ENCODE measurements around the gene POF1B.
"Not testable (repeated sequence)": the region's sequence is repeated elsewhere in the genome, so short reads cannot be mapped to it uniquely, and the experiment has no call there.

The POF1B gene, protein sequence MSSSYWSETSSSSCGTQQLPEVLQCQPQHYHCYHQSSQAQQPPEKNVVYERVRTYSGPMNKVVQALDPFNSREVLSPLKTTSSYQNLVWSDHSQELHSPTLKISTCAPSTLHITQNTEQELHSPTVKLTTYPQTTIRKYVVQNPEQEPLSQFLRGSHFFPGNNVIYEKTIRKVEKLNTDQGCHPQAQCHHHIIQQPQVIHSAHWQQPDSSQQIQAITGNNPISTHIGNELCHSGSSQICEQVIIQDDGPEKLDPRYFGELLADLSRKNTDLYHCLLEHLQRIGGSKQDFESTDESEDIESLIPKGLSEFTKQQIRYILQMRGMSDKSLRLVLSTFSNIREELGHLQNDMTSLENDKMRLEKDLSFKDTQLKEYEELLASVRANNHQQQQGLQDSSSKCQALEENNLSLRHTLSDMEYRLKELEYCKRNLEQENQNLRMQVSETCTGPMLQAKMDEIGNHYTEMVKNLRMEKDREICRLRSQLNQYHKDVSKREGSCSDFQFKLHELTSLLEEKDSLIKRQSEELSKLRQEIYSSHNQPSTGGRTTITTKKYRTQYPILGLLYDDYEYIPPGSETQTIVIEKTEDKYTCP

DNA sequence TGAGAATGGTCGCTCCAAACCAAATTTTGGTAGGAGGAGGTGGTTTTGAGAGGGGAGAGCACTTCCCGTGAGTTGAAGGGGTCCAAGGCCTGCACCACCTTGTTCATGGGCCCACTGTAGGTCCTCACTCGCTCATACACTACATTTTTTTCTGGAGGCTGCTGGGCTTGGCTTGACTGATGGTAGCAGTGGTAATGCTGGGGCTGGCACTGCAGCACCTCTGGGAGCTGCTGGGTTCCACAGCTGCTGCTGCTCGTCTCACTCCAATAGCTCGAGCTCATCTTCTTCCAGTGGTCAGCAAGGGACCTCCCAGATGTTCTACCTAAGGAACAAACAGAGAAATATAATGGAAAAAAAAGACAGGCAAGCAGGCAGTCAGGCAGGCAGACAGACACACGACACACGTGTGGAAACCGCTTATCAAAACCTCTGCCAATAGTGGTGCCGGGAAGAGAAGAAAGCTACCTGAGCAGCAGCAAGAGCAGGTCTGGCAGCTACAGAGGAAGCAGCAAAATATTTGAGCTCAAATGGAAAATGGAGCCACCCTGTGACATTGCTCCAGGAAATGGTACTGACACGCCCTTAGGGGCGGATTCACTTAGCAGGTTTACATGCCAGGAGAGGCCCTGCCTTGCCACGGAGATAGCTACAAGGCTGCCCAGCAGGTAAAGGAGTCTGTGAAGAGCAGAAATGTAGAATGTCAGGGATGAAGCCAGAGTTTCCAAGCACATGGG lies at the start of gene POF1B:
TSS of gene POF1B (minus strand) at position 492 of the 734 bp plus-strand sequence. CDS start at position 281, 211 bp downstream.
- Mint-ChIP-seq H3K4me3 (no peak within 1 kb of the TSS), H3K4me1 (no peaks in the 10 kb centered on the region), H3K27ac (no peak within 1 kb of the TSS), H3K27me3 (no peaks in the 10 kb centered on the region), H3K9me3 (no peaks in the 10 kb centered on the region), H3K36me3 (no peaks in the 10 kb centered on the region)

DNA sequence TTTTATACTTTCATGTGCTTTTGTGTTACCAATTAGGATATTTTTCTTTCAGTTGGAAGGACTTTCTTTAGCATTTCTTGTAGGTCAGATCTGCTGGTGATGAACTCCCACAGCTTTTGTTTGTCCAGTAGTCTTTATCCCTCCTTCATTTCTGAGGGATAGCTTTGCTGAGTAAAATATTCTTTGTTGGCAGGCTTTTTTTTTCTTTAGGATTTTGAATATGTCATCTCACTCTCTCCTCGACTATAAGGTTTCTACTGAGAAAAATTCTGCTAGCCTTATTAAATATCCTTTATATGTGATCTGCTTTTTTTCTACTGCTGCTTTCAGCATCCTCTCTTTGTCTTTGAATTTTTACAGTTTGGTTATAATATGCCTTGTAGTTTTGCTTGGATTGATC lies 49.6 kb upstream of the POF1B start:
- Mint-ChIP-seq H3K27ac (no peak overlapping the region), H3K4me3 (no peak overlapping the region), H3K9me3 (no peaks in the 10 kb centered on the region)

DNA sequence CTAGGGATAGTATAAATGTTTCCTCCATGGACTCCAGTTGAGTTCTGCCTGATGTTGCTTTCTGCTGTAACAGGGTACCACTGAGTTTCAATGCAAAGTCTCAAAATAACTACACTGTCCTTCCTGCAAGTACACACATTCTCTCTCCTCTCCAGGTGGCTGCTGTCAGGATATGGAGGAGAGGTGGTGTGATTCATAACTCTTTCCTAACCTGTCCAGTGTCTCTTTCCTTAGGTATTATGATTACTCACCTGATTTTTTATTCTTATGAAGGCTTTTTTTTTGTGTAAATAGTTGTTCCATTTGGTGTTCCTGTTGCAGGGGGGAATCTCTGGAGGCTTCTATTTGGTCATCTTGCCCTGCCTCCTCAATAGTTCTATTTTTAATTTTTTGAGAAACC lies 39.8 kb upstream of the POF1B start:
- Mint-ChIP-seq H3K9me3 (peaks cover 5% of the 10 kb centered on the region), H3K27ac (no peak overlapping the region), H3K36me3 (no peaks in the 10 kb centered on the region), H3K27me3 (no peaks in the 10 kb centered on the region), H3K4me1 (no peaks in the 10 kb centered on the region), H3K4me3 (no peak overlapping the region)

More for the DNA sequence above, 49.6 kb upstream of the POF1B start:
- no peaks in the 10 kb centered on the region for H3K27me3 Mint-ChIP-seq
- no peaks in the 10 kb centered on the region for H3K36me3 Mint-ChIP-seq
- no peaks in the 10 kb centered on the region for H3K4me1 Mint-ChIP-seq

GRCh38 chrX:85391878-85392238 lies 12.4 kb upstream of the POF1B start:
- peaks cover 2% of the 10 kb centered on the region for H3K9me3 Mint-ChIP-seq
- H3K4me3 Mint-ChIP-seq: no peak overlapping the region
- H3K27me3 Mint-ChIP-seq: no peaks in the 10 kb centered on the region
- H3K36me3 Mint-ChIP-seq: no peaks in the 10 kb centered on the region
- H3K4me1 Mint-ChIP-seq: no peaks in the 10 kb centered on the region
- no peak overlapping the region for H3K27ac Mint-ChIP-seq

GRCh38 chrX:85391185-85391877 lies 11.9 kb upstream of the POF1B start:
- Mint-ChIP-seq H3K36me3 (no peaks in the 10 kb centered on the region), H3K4me1 (no peaks in the 10 kb centered on the region), H3K27me3 (no peaks in the 10 kb centered on the region), H3K9me3 (peaks cover 6% of the 10 kb centered on the region), H3K4me3 (no peak overlapping the region), H3K27ac (no peak overlapping the region)

GRCh38 chrX:85381602-85382001 lies 2.1 kb upstream of the POF1B start:
- H3K36me3 Mint-ChIP-seq: no peaks in the 10 kb centered on the region
- H3K4me3 Mint-ChIP-seq: no peak overlapping the region
- peaks cover 2% of the 10 kb centered on the region for H3K9me3 Mint-ChIP-seq
- no peaks in the 10 kb centered on the region for H3K27me3 Mint-ChIP-seq
- H3K27ac Mint-ChIP-seq: no peak overlapping the region
- no peaks in the 10 kb centered on the region for H3K4me1 Mint-ChIP-seq

- Mint-ChIP-seq H3K27ac (no peak overlapping the region), H3K4me3 (no peak overlapping the region), H3K4me1 (no peaks in the 10 kb centered on the region), H3K36me3 (no peaks in the 10 kb centered on the region), H3K27me3 (no peaks in the 10 kb centered on the region), H3K9me3 (no peaks in the 10 kb centered on the region)
Measured at GRCh38 chrX:85378461-85378860, 1.0 kb downstream of the POF1B start.

DNA sequence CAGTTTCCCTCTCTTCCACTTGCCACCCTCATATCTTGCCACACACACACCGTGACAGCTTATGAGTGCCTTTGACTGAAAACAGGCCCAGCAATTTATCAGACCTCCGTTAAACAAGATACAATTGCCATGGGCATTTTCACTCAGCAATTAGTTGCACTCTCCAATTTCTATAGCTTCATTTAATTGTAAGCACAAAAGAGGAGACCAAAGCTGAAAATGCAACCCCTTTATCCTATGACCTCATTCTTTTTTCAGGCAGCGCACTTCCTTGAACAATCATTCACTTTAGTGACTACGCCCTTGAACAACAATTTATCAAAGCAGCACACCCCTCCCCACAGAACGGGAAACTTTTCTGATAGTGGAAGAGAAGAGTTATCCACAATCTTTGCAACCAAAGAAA lies 4.1 kb downstream of the POF1B start:
- no peaks in the 10 kb centered on the region for H3K4me1 Mint-ChIP-seq
- no peaks in the 10 kb centered on the region for H3K27me3 Mint-ChIP-seq
- H3K36me3 Mint-ChIP-seq: no peaks in the 10 kb centered on the region
- H3K4me3 Mint-ChIP-seq: no peak overlapping the region
- H3K27ac Mint-ChIP-seq: no peak overlapping the region
- no peaks in the 10 kb centered on the region for H3K9me3 Mint-ChIP-seq

- no peak overlapping the region for H3K4me3 Mint-ChIP-seq
- H3K4me1 Mint-ChIP-seq: no peaks in the 10 kb centered on the region
- no peaks in the 10 kb centered on the region for H3K27me3 Mint-ChIP-seq
- H3K27ac Mint-ChIP-seq: no peak overlapping the region
- H3K36me3 Mint-ChIP-seq: no peaks in the 10 kb centered on the region
- H3K9me3 Mint-ChIP-seq: peaks cover 12% of the 10 kb centered on the region
Measured at GRCh38 chrX:85365370-85365995, 14.0 kb downstream of the POF1B start.

GRCh38 chrX:85359051-85359450 lies 20.4 kb downstream of the POF1B start:
- Mint-ChIP-seq H3K9me3 (peaks cover 17% of the 10 kb centered on the region), H3K4me1 (no peaks in the 10 kb centered on the region), H3K27ac (no peak overlapping the region), H3K4me3 (no peak overlapping the region), H3K27me3 (no peaks in the 10 kb centered on the region), H3K36me3 (no peaks in the 10 kb centered on the region)

- Mint-ChIP-seq H3K27ac (no peak overlapping the region), H3K36me3 (no peaks in the 10 kb centered on the region), H3K4me1 (no peaks in the 10 kb centered on the region), H3K9me3 (no peaks in the 10 kb centered on the region), H3K4me3 (no peak overlapping the region), H3K27me3 (no peaks in the 10 kb centered on the region)
Measured at GRCh38 chrX:85345523-85345922, 33.9 kb downstream of the POF1B start.

- no peaks in the 10 kb centered on the region for H3K27me3 Mint-ChIP-seq
- no peaks in the 10 kb centered on the region for H3K4me1 Mint-ChIP-seq
- no peaks in the 10 kb centered on the region for H3K9me3 Mint-ChIP-seq
- no peak overlapping the region for H3K4me3 Mint-ChIP-seq
- no peak overlapping the region for H3K27ac Mint-ChIP-seq
- H3K36me3 Mint-ChIP-seq: no peaks in the 10 kb centered on the region
Measured at GRCh38 chrX:85327060-85327333, 52.5 kb downstream of the POF1B start.

DNA sequence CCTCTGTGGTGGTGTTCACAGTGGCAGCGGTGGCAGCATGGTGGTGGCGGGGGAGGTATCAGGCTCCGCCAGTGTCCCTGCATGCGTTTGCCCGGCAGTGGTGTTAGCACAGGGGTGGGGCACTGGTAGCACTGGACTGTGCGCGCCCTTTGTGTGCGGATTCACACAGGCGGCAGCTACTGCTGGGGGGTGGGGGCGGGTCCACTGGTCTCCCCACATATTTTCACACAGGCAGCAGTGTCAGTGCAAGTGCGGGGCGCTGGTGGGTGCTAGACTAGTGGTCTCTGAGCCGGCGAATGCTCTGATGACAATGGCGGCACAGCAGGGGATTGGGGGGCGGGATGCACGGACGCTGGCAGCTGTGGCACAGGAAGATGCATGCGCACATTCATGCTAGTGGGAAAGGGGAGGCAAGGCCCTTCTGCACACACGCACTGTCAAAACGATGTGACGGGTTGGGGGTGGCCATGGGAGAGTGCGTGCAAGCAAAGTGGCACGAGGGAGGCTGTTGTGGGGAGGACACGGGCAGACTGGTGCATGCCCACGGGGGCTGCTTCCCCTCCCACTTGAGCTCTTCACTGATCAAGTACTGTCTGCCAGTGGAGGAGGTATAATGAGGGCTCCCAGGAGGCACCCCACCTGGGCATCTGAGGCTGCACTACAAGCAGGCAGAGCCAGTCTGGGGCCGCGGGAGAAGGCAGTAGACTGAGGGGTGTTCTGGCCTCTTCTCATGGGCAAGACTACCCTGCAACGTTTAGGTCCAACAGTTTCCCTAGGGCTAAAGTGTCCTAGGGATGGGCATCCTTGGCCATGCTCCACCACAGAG lies 53.0 kb downstream of the POF1B start:
- H3K4me3 Mint-ChIP-seq: no peak overlapping the region
- no peak overlapping the region for H3K27ac Mint-ChIP-seq
- no peaks in the 10 kb centered on the region for H3K4me1 Mint-ChIP-seq
- H3K36me3 Mint-ChIP-seq: no peaks in the 10 kb centered on the region
- no peaks in the 10 kb centered on the region for H3K27me3 Mint-ChIP-seq
- H3K9me3 Mint-ChIP-seq: no peaks in the 10 kb centered on the region

GRCh38 chrX:85311348-85311747 lies 68.1 kb downstream of the POF1B start:
- not testable (repeated sequence) for H3K4me1 Mint-ChIP-seq, H3K9me3 Mint-ChIP-seq, H3K4me3 Mint-ChIP-seq, H3K36me3 Mint-ChIP-seq, H3K27me3 Mint-ChIP-seq, H3K27ac Mint-ChIP-seq

DNA sequence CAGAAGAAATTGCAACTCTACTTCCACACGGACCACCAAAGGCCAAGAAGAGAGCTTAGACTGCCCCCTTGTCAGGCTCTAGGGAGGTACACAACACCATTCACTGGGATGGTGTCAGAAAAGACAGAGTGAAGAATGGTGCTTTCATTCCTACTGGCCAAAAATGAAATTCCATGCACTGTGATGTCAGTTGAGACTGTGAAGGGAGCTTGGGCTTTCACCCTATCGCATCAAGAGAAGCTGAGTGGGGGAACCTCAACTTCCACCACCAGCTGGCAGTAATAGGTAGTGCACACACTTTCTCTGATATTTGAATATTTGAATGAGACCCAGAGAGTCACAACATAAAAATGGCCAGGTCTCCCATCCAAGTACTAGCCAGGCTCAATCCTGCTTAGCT lies 69.7 kb downstream of the POF1B start:
- H3K27me3 Mint-ChIP-seq: no peaks in the 10 kb centered on the region
- H3K4me3 Mint-ChIP-seq: no peak overlapping the region
- no peaks in the 10 kb centered on the region for H3K9me3 Mint-ChIP-seq
- H3K27ac Mint-ChIP-seq: no peak overlapping the region
- H3K4me1 Mint-ChIP-seq: no peaks in the 10 kb centered on the region
- H3K36me3 Mint-ChIP-seq: no peaks in the 10 kb centered on the region
